Epithelial cell of prostate (primary cell): Measurements from ENCODE around the gene TPRX1.

ENCODE experiments used
- DNase-seq: peaks from one replicate; pipeline ENCODE4 v3.0.0-alpha.2; 2011; ENCODE audit warnings: low read depth, low spot score
- H3K27ac ChIP-seq: fragments of 450-650 bp; 2 replicates; pipeline ENCODE4 v1.5.1; 2017; ENCODE audit warnings: mild to moderate bottlenecking

Gene TPRX1

DNA sequence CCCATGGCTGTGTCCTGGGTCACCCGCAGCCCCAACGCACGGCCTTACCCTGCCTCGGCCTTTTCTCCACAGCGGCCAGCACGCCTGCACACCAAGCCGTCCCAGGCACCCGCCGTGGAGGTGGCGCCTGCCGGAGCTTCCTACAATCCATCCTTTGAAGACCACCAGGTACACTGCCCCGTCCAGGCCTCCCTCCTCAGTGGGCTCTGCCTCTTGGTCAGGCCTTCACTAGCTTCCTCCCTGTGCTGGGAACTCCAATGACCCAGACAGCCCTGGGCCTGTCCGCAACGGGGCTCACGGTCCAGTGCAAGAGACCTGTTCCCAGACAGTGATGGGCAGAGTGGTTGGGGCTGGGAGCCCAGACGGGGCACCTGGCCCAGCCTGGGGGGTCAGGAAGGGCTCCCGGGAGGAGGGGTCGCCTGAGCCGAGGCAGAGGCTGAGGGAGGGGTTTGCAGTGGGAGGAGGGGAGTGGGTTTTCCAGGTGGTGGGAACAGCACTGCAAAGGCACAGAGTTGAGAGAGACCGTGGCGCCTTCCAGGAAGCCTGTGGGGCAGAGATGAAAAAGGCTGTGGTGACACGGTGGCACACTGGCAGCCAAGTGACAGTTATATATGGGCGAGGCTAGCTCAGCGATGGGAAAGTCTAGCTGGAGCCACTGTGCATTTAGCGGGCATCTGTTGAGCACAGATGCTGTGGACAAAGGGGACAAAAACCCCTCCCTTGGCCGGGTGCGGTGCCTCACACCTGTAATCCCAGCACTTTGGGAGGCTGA lies 51.7 kb downstream of the TPRX1 start:
- DNase-seq: no peak
- no peak overlapping the region for H3K27ac ChIP-seq
